Measurements from ENCODE around the gene IGSF11.

IGSF11 gene

GRCh38 chr3:118960876-118961450 is 73.7 kb downstream of the IGSF11 start:
- H3K27ac ChIP-seq, result no peak overlapping the region
- no peak for DNase-seq (ENCODE audit: low read depth, low spot score)

- no peak overlapping the region for H3K27ac ChIP-seq
- no peak for DNase-seq (ENCODE audit: low read depth, low spot score)
Measured at GRCh38 chr3:118955914-118956556, 78.6 kb downstream of the IGSF11 start.

GRCh38 chr3:118951089-118951488 is 83.6 kb downstream of the IGSF11 start:
- DNase-seq (ENCODE audit: low read depth, low spot score), result no peak
- H3K27ac ChIP-seq, result no peak overlapping the region

- DNase-seq (ENCODE audit: low read depth, low spot score), result no peak
- no peak overlapping the region for H3K27ac ChIP-seq
Measured at GRCh38 chr3:118949113-118949760, 85.4 kb downstream of the IGSF11 start.

GRCh38 chr3:118948146-118948545 is 86.5 kb downstream of the IGSF11 start:
- no peak for DNase-seq (ENCODE audit: low read depth, low spot score)
- H3K27ac ChIP-seq, result no peak overlapping the region

GRCh38 chr3:118946449-118946848 is 88.2 kb downstream of the IGSF11 start:
- no peak overlapping the region for H3K27ac ChIP-seq
- DNase-seq (ENCODE audit: low read depth, low spot score), result no peak

- no peak for DNase-seq (ENCODE audit: low read depth, low spot score)
- H3K27ac ChIP-seq, result no peak overlapping the region
Measured at GRCh38 chr3:118945834-118946233, 88.8 kb downstream of the IGSF11 start.

- no peak for DNase-seq (ENCODE audit: low read depth, low spot score)
- no peak overlapping the region for H3K27ac ChIP-seq
Measured at GRCh38 chr3:118943597-118943996, 91.0 kb downstream of the IGSF11 start.

GRCh38 chr3:118942671-118943070 is 92.0 kb downstream of the IGSF11 start:
- DNase-seq (ENCODE audit: low read depth, low spot score), result no peak

GRCh38 chr3:118942195-118942594 is 92.5 kb downstream of the IGSF11 start:
- H3K27ac ChIP-seq, result no peak overlapping the region
- DNase-seq (ENCODE audit: low read depth, low spot score), result no peak

More at GRCh38 chr3:118942671-118943070, 92.0 kb downstream of the IGSF11 start:
- no peak overlapping the region for H3K27ac ChIP-seq

- H3K27ac ChIP-seq, result no peak overlapping the region
- DNase-seq (ENCODE audit: low read depth, low spot score), result no peak
Measured at GRCh38 chr3:118941236-118941635, 93.4 kb downstream of the IGSF11 start.

GRCh38 chr3:118938183-118938961 is 96.3 kb downstream of the IGSF11 start:
- H3K27ac ChIP-seq, result no peak overlapping the region
- no peak for DNase-seq (ENCODE audit: low read depth, low spot score)

GRCh38 chr3:118936811-118937210 is 97.8 kb downstream of the IGSF11 start:
- H3K27ac ChIP-seq, result no peak overlapping the region
- no peak for DNase-seq (ENCODE audit: low read depth, low spot score)

- no peak for DNase-seq (ENCODE audit: low read depth, low spot score)
- no peak overlapping the region for H3K27ac ChIP-seq
Measured at GRCh38 chr3:118932822-118933558, 101.7 kb downstream of the IGSF11 start.

GRCh38 chr3:118931996-118932395 is 102.7 kb downstream of the IGSF11 start:
- H3K27ac ChIP-seq, result no peak overlapping the region
- DNase-seq (ENCODE audit: low read depth, low spot score), result no peak

- no peak for DNase-seq (ENCODE audit: low read depth, low spot score)
- H3K27ac ChIP-seq, result no peak overlapping the region
Measured at GRCh38 chr3:118927449-118927848, 107.2 kb downstream of the IGSF11 start.

GRCh38 chr3:118912188-118912587 is 122.5 kb downstream of the IGSF11 start:
- H3K27ac ChIP-seq, result no peak overlapping the region
- DNase-seq (ENCODE audit: low read depth, low spot score), result no peak

GRCh38 chr3:118910332-118910731 is 124.3 kb downstream of the IGSF11 start:
- no peak overlapping the region for H3K27ac ChIP-seq
- DNase-seq (ENCODE audit: low read depth, low spot score), result no peak

- DNase-seq (ENCODE audit: low read depth, low spot score), result peak; percentile 31
- no peak overlapping the region for H3K27ac ChIP-seq
Measured at GRCh38 chr3:118909763-118910162, 124.9 kb downstream of the IGSF11 start.

GRCh38 chr3:118907909-118908308 is 126.7 kb downstream of the IGSF11 start:
- no peak overlapping the region for H3K27ac ChIP-seq
- DNase-seq (ENCODE audit: low read depth, low spot score), result no peak
